Superior temporal gyrus (tissue), 1 donor: Measurements from ENCODE around the gene CD38.

ENCODE experiments used
- DNase-seq: peaks from one replicate; pipeline ENCODE4 v3.0.0-alpha.2; 2016; ENCODE audit errors: extremely low spot score

The CD38 gene

GRCh38 chr4:15894921-15895916 lies 117.1 kb downstream of the CD38 start:
- DNase-seq, result no peak

- no peak for DNase-seq
Measured at GRCh38 chr4:15897577-15897976, 119.4 kb downstream of the CD38 start.

GRCh38 chr4:15898902-15899301 lies 120.8 kb downstream of the CD38 start:
- no peak for DNase-seq

GRCh38 chr4:15899511-15899910 lies 121.4 kb downstream of the CD38 start:
- no peak for DNase-seq

- DNase-seq, result no peak
Measured at GRCh38 chr4:15901007-15901406, 122.9 kb downstream of the CD38 start.

GRCh38 chr4:15901998-15902397 lies 123.9 kb downstream of the CD38 start:
- no peak for DNase-seq

- no peak for DNase-seq
Measured at GRCh38 chr4:15902746-15903145, 124.6 kb downstream of the CD38 start.
